HepG2 (cell line): ENCODE results near the gene SAMD4B. TPM values are rescaled to one million over a fixed set of nuclear protein-coding genes. Genes with fewer than 3 reads are reported as not detected.

Source experiments
- ATAC-seq: fragments of 200-7000 bp; cut with Tn5 transposase; 3 replicates; pipeline ENCODE4 v1.9.1; 2020; ENCODE audit warnings: mild to moderate bottlenecking, moderate library complexity
- BruUV-seq: library from RNA; stranded (reverse); fragments of 400-500 nt; replicated peaks from 2 replicates; lab custom pipeline; 2021; lab: Mats Ljungman, UMichigan
- CTCF ChIA-PET: fragments of 300-600 bp; formaldehyde crosslinking; extraction: SDS; loops from one replicate; lab custom pipeline; 2021; ENCODE audit warnings: low total read pairs, inconsistent platforms, low intra/inter-chr PET ratio; lab: Yijun Ruan, JAX
- POLR2A ChIA-PET: fragments of 350-600 bp; sonication (Branson Sonifier 250); formaldehyde crosslinking; loops from one replicate; lab custom pipeline; 2020; ENCODE audit warnings: antibody characterized with exemption, inconsistent platforms; lab: Yijun Ruan, JAX
- DNase-seq: peaks from one replicate; pipeline ENCODE4 v3.0.0-alpha.2; 2015; ENCODE audit warnings: low spot score
- FAIRE-seq: peaks from 3 replicates; lab custom pipeline; 2011; peaks lifted over from hg19 to GRCh38; lab: Jason Lieb, UNC
- H2AFZ ChIP-seq: one replicate; pipeline ENCODE4 v1.6.1; 2011; ENCODE audit warnings: low read length, inconsistent platforms
- H3K27ac ChIP-seq: fragments of 300-600 bp; 3 replicates; pipeline ENCODE4 v1.8.0; 2011; ENCODE audit warnings: mixed run types, mild to moderate bottlenecking, mixed read lengths, low read length, inconsistent platforms; ENCODE audit not compliant: insufficient read depth; ENCODE audit errors: extremely low read length
- H3K27me3 ChIP-seq, 2 experiments: fragments of 200-600 bp in 1 of 2; 2 replicates in 1 of 2; 3 replicates in 1 of 2; pipeline versions ENCODE4 v1.6.0 to v1.8.0; 2011; ENCODE audit warnings: low read length in 2 of 2, mild to moderate bottlenecking in 2 of 2, moderate library complexity in 2 of 2, inconsistent platforms in 1 of 2; ENCODE audit not compliant: insufficient read depth in 2 of 2, control insufficient read depth in 1 of 2
- H3K36me3 ChIP-seq, 2 experiments: fragments of 200-600 bp in 1 of 2; replicated peaks in 1 of 2; 2 replicates in 1 of 2; 3 replicates in 1 of 2; pipeline versions ENCODE4 v1.5.1 to v1.8.0; 2011; ENCODE audit warnings: low read length in 2 of 2, inconsistent platforms in 1 of 2; ENCODE audit not compliant: insufficient read depth in 2 of 2, control insufficient read depth in 1 of 2
- H3K4me1 ChIP-seq: 2 replicates; pipeline ENCODE4 v1.5.1; 2012; ENCODE audit warnings: low read length, inconsistent platforms; ENCODE audit not compliant: insufficient read depth
- H3K4me2 ChIP-seq: 2 replicates; pipeline ENCODE4 v1.6.0; 2011; ENCODE audit warnings: low read depth, low read length, inconsistent platforms
- H3K4me3 ChIP-seq, 3 experiments: fragments of 200-600 bp in 1 of 3; sonication (generic), shearing (Covaris generic) in 1 of 3; replicated peaks in 1 of 3; 2 replicates each; pipeline ENCODE4 v1.5.1; 2011 to 2016; ENCODE audit warnings: low read length in 3 of 3, inconsistent platforms in 2 of 3, low read depth in 2 of 3, mild to moderate bottlenecking in 2 of 3, control low read depth in 1 of 3, mixed read lengths in 1 of 3; ENCODE audit not compliant: insufficient read depth in 1 of 3
- H3K79me2 ChIP-seq: one replicate; pipeline ENCODE4 v1.6.1; 2011; ENCODE audit warnings: low read length, inconsistent platforms; ENCODE audit not compliant: insufficient read depth
- H3K9ac ChIP-seq: 2 replicates; pipeline ENCODE4 v1.6.0; 2011; ENCODE audit warnings: mild to moderate bottlenecking, low read depth, low read length, inconsistent platforms; ENCODE audit not compliant: insufficient read depth
- H3K9me3 ChIP-seq: 2 replicates; pipeline ENCODE4 v1.5.1; 2012; ENCODE audit warnings: mild to moderate bottlenecking, low read length
- H4K20me1 ChIP-seq: 2 replicates; pipeline ENCODE4 v1.6.0; 2011; ENCODE audit warnings: inconsistent platforms, mild to moderate bottlenecking, low read length, moderate library complexity; ENCODE audit not compliant: insufficient read depth
- AGO1 ChIP-seq: fragments of 200-400 bp; formaldehyde crosslinking; IDR thresholded peaks from 2 replicates; pipeline ENCODE4 v1.6.1; 2017; ENCODE audit warnings: mild to moderate bottlenecking, low read depth, low read length, moderate library complexity; ENCODE audit not compliant: poor library complexity, severe bottlenecking
- BHLHE40 ChIP-seq: IDR thresholded peaks from 2 replicates; pipeline ENCODE4 v1.6.1; 2011; ENCODE audit warnings: low read length, improper control_type of control experiment
- CHCHD3 ChIP-seq: sonication (generic); formaldehyde crosslinking; IDR thresholded peaks from 2 replicates; pipeline ENCODE4 v1.8.0; 2022; ENCODE audit warnings: mild to moderate bottlenecking, missing genetic modification reagents, moderate library complexity
- HNRNPK ChIP-seq: fragments of 200-400 bp; formaldehyde crosslinking; IDR thresholded peaks from 2 replicates; pipeline ENCODE4 v1.6.1; 2018; ENCODE audit warnings: low read length, low read depth, moderate library complexity, mild to moderate bottlenecking; ENCODE audit not compliant: poor library complexity, severe bottlenecking
- PPARG ChIP-seq: conservative IDR thresholded peaks from 2 replicates; pipeline ENCODE4 v1.6.1; 2016; ENCODE audit warnings: missing biosample characterization, missing genetic modification reagents
- RARA ChIP-seq: IDR thresholded peaks from 2 replicates; pipeline ENCODE4 v1.6.1; 2016; ENCODE audit warnings: missing genetic modification reagents, missing compliant biosample characterization
- TAF1 ChIP-seq: sonication (generic); formaldehyde crosslinking; IDR thresholded peaks from 2 replicates; pipeline ENCODE4 v1.4.0; 2020; ENCODE audit warnings: missing genetic modification reagents
- TBX3 ChIP-seq: fragments of 450-650 bp; IDR thresholded peaks from 2 replicates; pipeline ENCODE4 v1.6.1; 2017; ENCODE audit warnings: antibody characterized with exemption, mild to moderate bottlenecking, inconsistent platforms, borderline replicate concordance
- YEATS4 ChIP-seq: sonication (generic); formaldehyde crosslinking; IDR thresholded peaks from 2 replicates; pipeline ENCODE4 v1.4.0; 2020; ENCODE audit warnings: missing genetic modification reagents, borderline replicate concordance
- ZBTB21 ChIP-seq: sonication (generic); formaldehyde crosslinking; IDR thresholded peaks from 2 replicates; pipeline ENCODE4 v1.4.0; 2020; ENCODE audit warnings: missing genetic modification reagents
- ZBTB7A ChIP-seq: sonication (generic); formaldehyde crosslinking; IDR thresholded peaks from 2 replicates; pipeline ENCODE4 v1.8.0; 2022; ENCODE audit warnings: mild to moderate bottlenecking, missing genetic modification reagents
- ZNF160 ChIP-seq: sonication (generic); formaldehyde crosslinking; IDR thresholded peaks from 2 replicates; pipeline ENCODE4 v1.8.0; 2022; ENCODE audit warnings: mild to moderate bottlenecking, inconsistent platforms, missing genetic modification reagents
- ZNF562 ChIP-seq: sonication (generic); formaldehyde crosslinking; IDR thresholded peaks from 2 replicates; pipeline ENCODE4 v1.8.0; 2022; ENCODE audit warnings: missing genetic modification reagents, borderline replicate concordance
- ZNF724P ChIP-seq: sonication (generic); formaldehyde crosslinking; IDR thresholded peaks from 2 replicates; pipeline ENCODE4 v1.8.0; 2022; ENCODE audit warnings: missing genetic modification reagents, borderline replicate concordance
- ZNF768 ChIP-seq: sonication (generic); formaldehyde crosslinking; IDR thresholded peaks from 2 replicates; pipeline ENCODE4 v1.4.0; 2020; ENCODE audit warnings: missing genetic modification reagents
- WGBS: methylation state at CpG from one replicate; pipeline ENCODE4 v1.1.6; 2017; ENCODE audit warnings: low lambda C conversion rate; 5-methylcytosine and 5-hydroxymethylcytosine counted together
- in situ Hi-C: cut with HindIII; loops from 2 replicates; pipeline ENCODE4 v1.10.0; 2017; ENCODE audit warnings: low pct_unique_long_range_greater_than_20kb; ENCODE audit not compliant: extremely low pct_ligation_motif_present
- intact Hi-C: fragments of 100-400 bp; cut with micrococcal nuclease; formaldehyde crosslinking; loops from one replicate; pipeline ENCODE4 v1.10.0; 2022; ENCODE audit not compliant: unreplicated experiment
- polyA plus RNA-seq, 8 experiments: library from polyadenylated mRNA; depleted of rRNA in 3 of 8; stranded (reverse) in 7 of 8; unstranded in 1 of 8; fragments of >200 nt; fragmentation: Illumina TruSeq in 4 of 8; extraction: Trizol in 4 of 8; gene quantifications; 2 replicates each; pipeline versions ENCODE4 v1.2.1 to v1.2.3, GENCODE V29; 2011 to 2016; ENCODE audit warnings: low read depth in 4 of 8, missing spikeins in 1 of 8, mixed read lengths in 1 of 8; ENCODE audit not compliant: insufficient read depth in 1 of 8
- total RNA-seq, 5 experiments: library from RNA; depleted of rRNA; stranded (reverse); fragments of >200 nt; fragmentation: Illumina TruSeq; extraction: Trizol; gene quantifications; 2 replicates each; pipeline ENCODE4 v1.2.3, GENCODE V29; 2016; ENCODE audit warnings: low read depth in 1 of 5
- TF ChIP-seq, protein P1 (sequence below): sonication (generic); formaldehyde crosslinking; IDR thresholded peaks from 2 replicates; pipeline ENCODE4 v1.4.0; 2020; ENCODE audit warnings: mild to moderate bottlenecking, low read depth, missing genetic modification reagents
- TF ChIP-seq, protein P2 (sequence below): sonication (generic); formaldehyde crosslinking; IDR thresholded peaks from 2 replicates; pipeline ENCODE4 v1.4.0; 2020; ENCODE audit warnings: missing genetic modification reagents

Gene SAMD4B
- total and polyA plus RNA-seq, 2 of the 13 experiments (the other 11 are each of a cell fraction or from before 2014, with no cell fraction given): 26.0 to 31.8 TPM

DNA sequence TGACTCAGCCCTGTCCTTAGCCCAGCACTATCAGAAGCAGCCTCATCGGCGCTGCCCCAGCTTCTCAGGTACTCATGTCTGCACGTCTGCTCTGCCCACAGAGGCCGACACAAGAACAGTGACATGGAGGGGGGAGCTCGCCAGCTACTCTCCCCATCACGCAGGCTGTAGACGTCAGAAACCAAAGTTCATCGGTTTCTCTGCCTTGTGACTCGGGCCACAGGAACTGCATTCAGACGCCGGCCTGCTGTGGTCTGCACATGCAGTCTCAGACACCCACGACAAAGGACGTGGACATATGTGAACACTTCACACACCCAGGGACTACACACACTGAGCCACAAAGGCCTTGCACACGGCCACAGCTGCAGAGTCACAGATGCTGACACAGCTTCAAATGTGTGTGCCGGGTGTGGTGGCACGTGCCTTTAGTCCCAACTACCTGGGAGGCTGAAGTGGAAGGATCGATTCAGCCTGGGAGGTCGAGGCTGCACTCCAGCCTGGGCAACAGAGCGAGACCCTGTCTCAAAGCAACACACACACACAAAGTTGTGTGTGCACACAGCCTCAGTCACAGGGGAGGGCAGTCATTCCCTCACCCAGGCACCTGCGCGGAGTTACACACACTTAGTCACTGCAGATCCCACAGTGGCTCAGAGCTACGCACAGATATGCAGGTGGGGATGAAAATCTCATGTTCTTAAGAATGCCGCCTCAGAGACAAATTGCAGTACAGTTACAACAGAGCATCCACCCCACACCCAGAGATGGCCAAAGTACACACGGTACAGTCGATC is 59.5 kb downstream of the SAMD4B start (continued):
- TF ChIP-seq, protein P1, sequence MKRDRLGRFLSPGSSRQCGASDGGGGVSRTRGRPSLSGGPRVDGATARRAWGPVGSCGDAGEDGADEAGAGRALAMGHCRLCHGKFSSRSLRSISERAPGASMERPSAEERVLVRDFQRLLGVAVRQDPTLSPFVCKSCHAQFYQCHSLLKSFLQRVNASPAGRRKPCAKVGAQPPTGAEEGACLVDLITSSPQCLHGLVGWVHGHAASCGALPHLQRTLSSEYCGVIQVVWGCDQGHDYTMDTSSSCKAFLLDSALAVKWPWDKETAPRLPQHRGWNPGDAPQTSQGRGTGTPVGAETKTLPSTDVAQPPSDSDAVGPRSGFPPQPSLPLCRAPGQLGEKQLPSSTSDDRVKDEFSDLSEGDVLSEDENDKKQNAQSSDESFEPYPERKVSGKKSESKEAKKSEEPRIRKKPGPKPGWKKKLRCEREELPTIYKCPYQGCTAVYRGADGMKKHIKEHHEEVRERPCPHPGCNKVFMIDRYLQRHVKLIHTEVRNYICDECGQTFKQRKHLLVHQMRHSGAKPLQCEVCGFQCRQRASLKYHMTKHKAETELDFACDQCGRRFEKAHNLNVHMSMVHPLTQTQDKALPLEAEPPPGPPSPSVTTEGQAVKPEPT: peak; percentile 63; the same call in 1 of the 2 replicates
- TF ChIP-seq, protein P2, sequence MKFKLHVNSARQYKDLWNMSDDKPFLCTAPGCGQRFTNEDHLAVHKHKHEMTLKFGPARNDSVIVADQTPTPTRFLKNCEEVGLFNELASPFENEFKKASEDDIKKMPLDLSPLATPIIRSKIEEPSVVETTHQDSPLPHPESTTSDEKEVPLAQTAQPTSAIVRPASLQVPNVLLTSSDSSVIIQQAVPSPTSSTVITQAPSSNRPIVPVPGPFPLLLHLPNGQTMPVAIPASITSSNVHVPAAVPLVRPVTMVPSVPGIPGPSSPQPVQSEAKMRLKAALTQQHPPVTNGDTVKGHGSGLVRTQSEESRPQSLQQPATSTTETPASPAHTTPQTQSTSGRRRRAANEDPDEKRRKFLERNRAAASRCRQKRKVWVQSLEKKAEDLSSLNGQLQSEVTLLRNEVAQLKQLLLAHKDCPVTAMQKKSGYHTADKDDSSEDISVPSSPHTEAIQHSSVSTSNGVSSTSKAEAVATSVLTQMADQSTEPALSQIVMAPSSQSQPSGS: peak; percentile 89
- peak; percentile 86 for TF ChIP-seq RARA (CRISPR knock-in tag)

DNA sequence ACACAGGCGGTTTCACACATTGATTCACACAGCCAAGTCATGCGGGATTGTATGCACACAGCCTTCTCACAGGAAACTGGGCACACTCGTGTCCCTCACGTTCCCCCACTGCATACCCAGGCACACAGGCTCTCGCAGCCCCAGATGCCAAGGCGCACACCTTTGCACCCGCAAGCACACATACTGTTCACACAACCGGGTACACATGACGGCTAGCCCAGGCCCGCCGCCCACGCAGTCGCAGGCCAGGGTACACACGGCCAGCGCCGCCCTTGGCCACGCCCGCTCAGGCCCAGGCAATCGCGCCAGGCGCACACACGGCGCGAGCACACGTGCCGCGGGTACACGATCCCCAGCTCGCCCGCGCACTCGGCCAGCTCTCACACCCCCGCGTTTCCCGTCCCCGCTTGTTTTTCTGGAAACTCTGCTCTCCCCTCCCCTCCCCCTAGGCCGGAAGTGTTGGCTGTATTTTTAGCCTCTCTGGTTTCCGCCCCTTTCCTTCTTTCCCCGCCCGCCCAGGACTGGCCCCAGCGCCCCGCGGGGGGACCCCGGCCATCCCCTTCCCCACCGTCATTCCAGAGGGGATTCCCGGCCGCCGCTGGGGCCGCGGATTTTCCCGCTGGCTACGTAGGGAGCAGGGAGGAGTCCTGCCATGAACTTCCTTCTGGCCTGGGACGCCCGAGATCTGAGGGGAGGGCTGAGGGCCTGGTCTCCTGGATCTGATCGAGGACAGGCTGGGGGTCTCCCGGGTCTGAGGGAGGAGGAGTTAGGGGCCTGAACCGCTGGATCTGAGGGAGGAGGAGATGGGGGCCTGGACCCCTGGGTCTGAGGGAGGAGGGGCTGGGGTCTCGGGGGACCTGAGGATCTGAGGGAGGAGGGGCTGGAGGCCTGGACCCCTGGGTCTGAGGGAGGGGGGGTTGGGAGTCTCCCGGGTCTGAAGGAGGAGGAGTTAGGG is 60.4 kb downstream of the SAMD4B start:
- intact Hi-C loops: loop anchor here (5.0 kb wide), 1 partner anchor 1040 kb away; the partner anchor contains the start of gene SERTAD3
- TF ChIP-seq ZNF768 (CRISPR knock-in tag) (peak; percentile 10; the same call in 1 of the 2 replicates), ZNF160 (CRISPR knock-in tag) (0 out of 2 replicates have a peak, but pooled peaks have one; percentile 7), ZBTB21 (CRISPR knock-in tag) (no peak), TBX3 (peak; percentile 7; the same call in 1 of the 2 replicates), CHCHD3 (CRISPR knock-in tag) (peak; percentile 17; the same call in 1 of the 2 replicates), ZNF562 (CRISPR knock-in tag) (no peak), HNRNPK (peak; percentile 80), PPARG (CRISPR knock-in tag) (no peak), BHLHE40 (0 out of 2 replicates have a peak, but pooled peaks have one; percentile 19), ZNF724P (CRISPR knock-in tag) (no peak), YEATS4 (CRISPR knock-in tag) (0 out of 2 replicates have a peak, but pooled peaks have one; percentile 30), AGO1 (no peak), TAF1 (CRISPR knock-in tag) (no peak), ZBTB7A (CRISPR knock-in tag) (0 out of 2 replicates have a peak, but pooled peaks have one; percentile 12)

More for the DNA sequence above, 60.4 kb downstream of the SAMD4B start:
- ATAC-seq (no peak), FAIRE-seq (no peak), DNase-seq (no peak)
- H3K4me3 ChIP-seq: no peak overlapping the region
- no peaks in the 10 kb centered on the region for H3K9me3 ChIP-seq
- H3K36me3 ChIP-seq: no peaks in the 10 kb centered on the region
- BruUV-seq: no TSS peak
- H3K79me2 ChIP-seq: peaks cover 9% of the 10 kb centered on the region
- H3K4me2 ChIP-seq: peak overlapping the region; percentile 67
- ChIA-PET POLR2A (interaction anchor here (1.4 to 2.7 kb wide), 8 partner anchors 9 to 38 kb away, joined by 3 to 64 read pairs (median 12); partner anchors contain the start of genes MED29, PAF1, PLEKHG2 and RPS16), CTCF (no interaction called here)
- peaks cover 8% of the 10 kb centered on the region; the same call in 1 of the 2 replicates for H4K20me1 ChIP-seq
- H2AFZ ChIP-seq: no peak overlapping the region
- in situ Hi-C loops: no loop called here
- H3K9ac ChIP-seq: peak overlapping the region; percentile 77; the same call in 1 of the 2 replicates
- 88% methylated on average over 54 of the region's 59 CpGs for WGBS
- peaks cover 68% of the 10 kb centered on the region for H3K4me1 ChIP-seq
- H3K27ac ChIP-seq: peak overlapping the region; percentile 98
- no peaks in the 10 kb centered on the region; a peak in 1 of 5 replicates for H3K27me3 ChIP-seq
